CD4-positive, CD25-positive, alpha-beta regulatory T cell (primary cell): ENCODE measurements around the gene GANC. TPM values are rescaled to one million over a fixed set of nuclear protein-coding genes. Genes with fewer than 3 reads are reported as not detected.

ENCODE experiments used
- ATAC-seq, 2 donors: fragments of 150-1000 bp; cut with Tn5 transposase; one replicate each; pipeline ENCODE4 v1.10.0; 2021; ENCODE audit warnings: low read depth in 2 of 2, moderate number of reproducible peaks in 2 of 2, moderate library complexity in 1 of 2
- DNase-seq, 3 donors: peaks; one replicate each; pipeline versions ENCODE4 v3.0.0 to v3.0.0-alpha.2; 2012 to 2022; ENCODE audit warnings: mixed read lengths in 1 of 3
- H3K27ac ChIP-seq: one replicate; pipeline ENCODE4 v1.7.0; 2013; ENCODE audit warnings: mild to moderate bottlenecking, low read length; ENCODE audit not compliant: insufficient read depth, poor library complexity, severe bottlenecking
- H3K27me3 ChIP-seq: one replicate; pipeline ENCODE4 v1.7.0; 2013; ENCODE audit warnings: low read length; ENCODE audit not compliant: control insufficient read depth, insufficient read depth
- H3K36me3 ChIP-seq: one replicate; pipeline ENCODE4 v1.7.0; 2013; ENCODE audit warnings: mild to moderate bottlenecking, low read length, moderate library complexity; ENCODE audit not compliant: control insufficient read depth, insufficient read depth
- H3K4me1 ChIP-seq: 2 replicates; pipeline ENCODE4 v1.7.0; 2013; ENCODE audit warnings: mild to moderate bottlenecking, low read length; ENCODE audit not compliant: insufficient read depth, control insufficient read depth, poor library complexity, severe bottlenecking
- H3K4me3 ChIP-seq: one replicate; pipeline ENCODE4 v1.7.0; 2013; ENCODE audit warnings: low read depth, mild to moderate bottlenecking, low read length, moderate library complexity
- H3K9me3 ChIP-seq, 2 experiments: 1 replicate in 1 of 2; 2 replicates in 1 of 2; pipeline ENCODE4 v1.7.0; 2013; ENCODE audit warnings: low read length in 2 of 2, mild to moderate bottlenecking in 1 of 2, moderate library complexity in 1 of 2; ENCODE audit not compliant: control insufficient read depth in 2 of 2
- H3K27ac Mint-ChIP-seq, 3 donors: one replicate each; pipeline ENCODE4 v1.8.0; 2020 to 2022; ENCODE audit warnings: mild to moderate bottlenecking in 3 of 3, mixed read lengths in 3 of 3, moderate library complexity in 2 of 3
- H3K27me3 Mint-ChIP-seq: one replicate; pipeline ENCODE4 v1.8.0; 2022; ENCODE audit warnings: mild to moderate bottlenecking, mixed read lengths
- H3K36me3 Mint-ChIP-seq: one replicate; pipeline ENCODE4 v1.8.0; 2020; ENCODE audit warnings: mixed read lengths
- H3K4me1 Mint-ChIP-seq, 4 donors: one replicate each; pipeline ENCODE4 v1.8.0; 2020 to 2022; ENCODE audit warnings: mixed read lengths in 4 of 4, mild to moderate bottlenecking in 1 of 4
- H3K4me3 Mint-ChIP-seq, 4 donors: one replicate each; pipeline ENCODE4 v1.8.0; 2020 to 2022; ENCODE audit warnings: mild to moderate bottlenecking in 4 of 4, mixed read lengths in 4 of 4, moderate library complexity in 3 of 4
- H3K9me3 Mint-ChIP-seq, 7 donors: one replicate each; pipeline ENCODE4 v1.8.0; 2020 to 2022; ENCODE audit warnings: mixed read lengths in 7 of 7, mild to moderate bottlenecking in 3 of 7, moderate library complexity in 2 of 7
- polyA plus RNA-seq, 4 donors: library from polyadenylated mRNA; unstranded; fragments of 300-500 nt; fragmentation: Illumina TruSeq; gene quantifications; one replicate each; pipeline ENCODE4 v1.2.3, GENCODE V29; 2021
- total RNA-seq: library from RNA; stranded (reverse); gene quantifications from one replicate; pipeline ENCODE4 v1.2.3, GENCODE V29; 2022

GANC gene
- total and polyA plus RNA-seq, 5 donors from 2014 or later, result 10.2 to 33.8 (median 14.5) TPM

DNA sequence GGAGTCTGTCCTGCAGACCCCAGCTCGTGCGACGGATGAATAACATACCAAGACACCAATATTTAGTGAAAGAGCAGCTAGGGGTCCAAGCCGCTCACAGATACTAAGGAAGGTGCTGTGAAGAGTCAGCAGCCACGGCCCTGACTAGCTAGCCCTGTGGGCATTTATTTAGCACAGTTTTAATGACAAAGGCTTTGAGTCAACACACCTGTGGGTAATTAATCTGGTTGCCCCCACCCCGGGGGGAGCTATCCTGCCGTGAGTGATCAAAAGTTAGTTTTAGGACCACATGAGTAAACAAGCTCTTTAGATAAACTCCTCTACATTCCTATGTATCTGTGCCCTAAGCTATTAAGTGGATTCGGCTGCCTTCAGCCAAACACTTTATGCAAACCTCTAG lies 105.0 kb downstream of the GANC start:
- H3K9me3 ChIP-seq, result no peaks in the 10 kb centered on the region
- Mint-ChIP-seq H3K4me3 (no peak overlapping the region), H3K9me3 (peaks cover 0 to 13% (median 2%) of the 10 kb centered on the region in 7 donors), H3K27me3 (no peaks in the 10 kb centered on the region), H3K36me3 (peaks cover 4% of the 10 kb centered on the region), H3K4me1 (no peaks in the 10 kb centered on the region), H3K27ac (no peak overlapping the region)
- H3K27ac ChIP-seq, result no peak overlapping the region
- ATAC-seq (no peak), DNase-seq (no peak)
- no peaks in the 10 kb centered on the region for H3K4me1 ChIP-seq
- no peak overlapping the region for H3K4me3 ChIP-seq
- H3K27me3 ChIP-seq, result no peaks in the 10 kb centered on the region
- H3K36me3 ChIP-seq, result no peaks in the 10 kb centered on the region

DNA sequence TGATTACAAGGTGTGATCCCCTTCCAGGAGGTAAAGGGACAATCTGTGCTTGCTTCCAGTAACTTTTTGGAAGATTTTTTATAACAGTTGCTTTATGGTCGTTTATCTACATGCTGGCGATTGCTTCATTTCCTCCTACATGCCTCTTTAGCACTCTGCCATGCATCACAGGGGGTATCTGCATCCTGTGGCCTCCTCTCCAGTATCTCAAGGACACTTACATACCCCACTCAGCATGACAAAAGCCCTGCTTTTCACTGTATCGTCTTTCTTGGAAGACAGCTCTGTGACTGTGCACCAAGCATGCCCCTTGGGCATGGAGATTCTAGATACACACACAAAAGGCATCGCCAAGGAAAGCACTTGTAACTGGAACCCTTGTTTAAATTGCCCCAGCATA lies 111.6 kb downstream of the GANC start:
- ATAC-seq (no peak), DNase-seq (no peak)
- H3K36me3 Mint-ChIP-seq, result peaks cover 16% of the 10 kb centered on the region
- no peaks in the 10 kb centered on the region for H3K9me3 Mint-ChIP-seq
- no peaks in the 10 kb centered on the region for H3K36me3 ChIP-seq
- no peaks in the 10 kb centered on the region for H3K27me3 ChIP-seq
- no peaks in the 10 kb centered on the region for H3K4me1 Mint-ChIP-seq
- no peaks in the 10 kb centered on the region for H3K9me3 ChIP-seq
- no peak overlapping the region for H3K27ac ChIP-seq
- no peaks in the 10 kb centered on the region for H3K27me3 Mint-ChIP-seq
- no peak overlapping the region for H3K27ac Mint-ChIP-seq
- H3K4me3 ChIP-seq, result no peak overlapping the region
- H3K4me3 Mint-ChIP-seq, result no peak overlapping the region
- H3K4me1 ChIP-seq, result no peaks in the 10 kb centered on the region

DNA sequence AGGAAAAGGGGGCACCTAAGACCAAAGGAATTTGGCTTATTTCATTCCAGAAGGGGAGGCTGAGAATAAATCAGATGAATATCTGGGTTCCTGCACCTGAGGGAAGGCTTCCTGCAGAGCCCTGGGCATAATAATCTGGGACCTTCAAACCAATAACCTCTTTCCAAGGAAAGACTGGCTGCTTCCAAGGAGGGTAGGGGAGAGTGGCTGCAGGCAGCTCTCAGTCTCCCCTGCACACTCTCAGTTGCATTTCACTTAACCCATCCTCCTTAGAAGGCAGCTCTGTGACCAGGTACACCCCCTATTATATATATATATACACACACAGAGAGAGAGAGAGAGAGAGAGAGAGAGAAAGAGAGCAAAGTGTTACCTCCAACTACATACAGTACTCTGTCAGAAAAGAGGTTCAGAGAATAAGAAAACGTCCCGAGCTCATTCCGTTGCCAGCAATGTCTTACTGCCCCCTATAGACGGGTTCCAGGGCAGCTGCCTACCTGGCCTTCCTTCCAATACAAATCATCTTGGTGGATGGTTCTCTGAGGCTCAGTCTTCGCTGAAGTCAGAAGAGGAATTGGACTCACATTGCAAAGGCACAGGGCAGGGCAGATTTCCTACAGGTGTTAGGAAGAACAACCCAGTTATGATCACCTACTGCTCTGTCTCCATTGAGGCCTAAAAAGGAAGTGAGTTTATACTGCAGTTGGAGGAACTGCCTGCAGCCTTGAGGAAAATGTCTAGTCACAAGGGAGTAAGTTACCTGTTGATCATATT lies 112.4 kb downstream of the GANC start:
- peak overlapping the region in 1 of 3 donors; percentile 23 for H3K27ac Mint-ChIP-seq
- peaks cover 20% of the 10 kb centered on the region for H3K36me3 Mint-ChIP-seq
- H3K9me3 Mint-ChIP-seq, result no peaks in the 10 kb centered on the region

DNA sequence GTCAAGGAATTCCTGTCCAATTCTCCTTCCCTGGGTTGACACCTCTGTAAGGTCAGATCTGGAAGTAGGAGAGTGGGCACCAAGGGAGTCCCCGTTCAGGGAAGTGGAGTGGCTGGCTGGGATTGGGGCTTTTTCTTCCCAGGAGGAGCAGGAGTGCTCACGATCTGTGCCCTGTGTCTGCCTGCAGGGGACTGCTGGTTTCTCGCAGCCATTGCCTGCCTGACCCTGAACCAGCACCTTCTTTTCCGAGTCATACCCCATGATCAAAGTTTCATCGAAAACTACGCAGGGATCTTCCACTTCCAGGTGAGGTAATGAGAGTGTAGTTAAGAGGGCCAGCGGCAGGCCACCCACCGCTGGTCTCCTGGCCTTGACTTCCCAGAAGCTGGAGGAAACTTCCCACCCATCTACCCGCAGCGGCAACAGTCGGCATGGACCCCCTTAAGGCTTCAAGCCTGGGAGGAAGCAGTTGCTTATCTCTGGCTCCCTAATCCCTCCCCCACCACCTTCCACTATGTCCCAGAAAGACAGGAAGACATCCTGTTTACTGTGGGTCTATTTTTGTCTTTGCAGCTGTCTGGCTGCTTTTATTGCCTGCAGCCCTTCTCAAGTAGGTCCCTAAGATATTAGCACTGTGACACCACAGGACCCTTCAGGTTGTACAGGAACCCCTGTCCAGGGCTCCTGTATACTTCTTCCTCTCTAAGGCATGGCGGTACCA lies 113.1 kb downstream of the GANC start:
- ATAC-seq, result no peak
- Histone ChIP-seq H3K27me3 (no peaks in the 10 kb centered on the region), H3K4me1 (no peaks in the 10 kb centered on the region), H3K36me3 (no peaks in the 10 kb centered on the region), H3K9me3 (no peaks in the 10 kb centered on the region), H3K4me3 (no peak overlapping the region), H3K27ac (no peak overlapping the region)
- peaks cover 20% of the 10 kb centered on the region for H3K36me3 Mint-ChIP-seq
- no peaks in the 10 kb centered on the region for H3K27me3 Mint-ChIP-seq
- no peaks in the 10 kb centered on the region for H3K4me1 Mint-ChIP-seq
- no peak overlapping the region for H3K4me3 Mint-ChIP-seq
- H3K9me3 Mint-ChIP-seq, result no peaks in the 10 kb centered on the region
- H3K27ac Mint-ChIP-seq, result no peak overlapping the region
- no peak for DNase-seq

More for the DNA sequence above, 112.4 kb downstream of the GANC start:
- Histone ChIP-seq H3K27me3 (no peaks in the 10 kb centered on the region), H3K27ac (no peak overlapping the region), H3K9me3 (no peaks in the 10 kb centered on the region), H3K4me1 (no peaks in the 10 kb centered on the region), H3K36me3 (no peaks in the 10 kb centered on the region), H3K4me3 (no peak overlapping the region)
- Mint-ChIP-seq H3K4me3 (no peak overlapping the region), H3K4me1 (no peaks in the 10 kb centered on the region), H3K27me3 (no peaks in the 10 kb centered on the region)
- peak in 1 of 3 donors; percentile 60 for DNase-seq
- no peak for ATAC-seq

DNA sequence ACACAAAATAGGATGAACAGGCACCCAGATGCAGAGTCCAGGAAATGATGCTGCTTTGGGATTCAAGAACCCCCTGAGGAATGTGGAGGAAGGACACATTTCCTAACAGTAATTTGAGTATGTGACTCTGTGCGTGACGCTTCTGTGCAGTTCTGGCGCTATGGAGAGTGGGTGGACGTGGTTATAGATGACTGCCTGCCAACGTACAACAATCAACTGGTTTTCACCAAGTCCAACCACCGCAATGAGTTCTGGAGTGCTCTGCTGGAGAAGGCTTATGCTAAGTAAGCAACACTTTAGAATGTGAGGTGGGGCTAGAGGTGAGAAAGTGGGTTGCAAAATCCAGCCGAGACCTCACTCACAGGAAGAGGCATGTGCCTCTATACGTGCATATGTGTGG lies 114.6 kb downstream of the GANC start:
- H3K4me3 ChIP-seq, result no peak overlapping the region
- Mint-ChIP-seq H3K27ac (no peak overlapping the region), H3K4me3 (no peak overlapping the region), H3K27me3 (no peaks in the 10 kb centered on the region), H3K4me1 (no peaks in the 10 kb centered on the region), H3K9me3 (no peaks in the 10 kb centered on the region), H3K36me3 (peaks cover 20% of the 10 kb centered on the region)
- DNase-seq, result no peak
- no peaks in the 10 kb centered on the region for H3K36me3 ChIP-seq
- no peak overlapping the region for H3K27ac ChIP-seq
- H3K27me3 ChIP-seq, result no peaks in the 10 kb centered on the region
- no peaks in the 10 kb centered on the region for H3K9me3 ChIP-seq
- no peaks in the 10 kb centered on the region for H3K4me1 ChIP-seq
- no peak for ATAC-seq

DNA sequence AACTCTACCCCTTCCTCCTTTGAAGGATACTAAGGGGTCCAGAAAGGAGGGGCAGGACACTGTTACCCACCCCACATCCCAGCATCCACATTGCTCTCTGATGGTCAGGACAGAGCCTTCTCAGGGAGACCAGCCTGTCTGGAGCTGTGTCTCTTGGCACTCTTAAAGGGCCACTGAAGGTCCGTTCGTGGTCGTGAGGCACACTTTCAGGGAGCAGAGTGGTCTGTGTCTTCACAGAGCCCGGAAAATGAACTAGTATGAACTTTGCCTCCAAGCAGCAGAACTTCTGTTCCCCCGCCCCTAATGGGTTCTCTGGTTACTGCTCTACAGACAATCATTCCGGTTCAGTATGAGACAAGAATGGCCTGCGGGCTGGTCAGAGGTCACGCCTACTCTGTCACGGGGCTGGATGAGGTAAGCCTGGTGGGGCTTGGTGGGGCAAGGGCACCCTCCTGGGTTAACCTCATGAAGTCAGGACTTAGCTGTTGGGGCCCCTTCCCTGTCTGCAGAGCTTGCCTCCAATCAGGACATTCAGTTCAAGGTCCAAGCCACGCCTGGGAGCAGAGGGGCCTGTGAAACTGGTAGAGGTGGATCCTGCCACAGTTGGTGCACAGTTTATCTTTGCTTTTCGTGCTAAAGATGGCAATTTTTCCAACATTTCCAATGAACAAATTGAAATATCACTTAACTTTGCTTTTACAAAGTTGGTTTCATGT lies 119.5 kb downstream of the GANC start:
- Histone ChIP-seq H3K36me3 (no peaks in the 10 kb centered on the region), H3K27ac (no peak overlapping the region), H3K4me1 (no peaks in the 10 kb centered on the region), H3K27me3 (no peaks in the 10 kb centered on the region), H3K9me3 (no peaks in the 10 kb centered on the region), H3K4me3 (no peak overlapping the region)
- H3K4me1 Mint-ChIP-seq, result no peaks in the 10 kb centered on the region
- no peak overlapping the region for H3K27ac Mint-ChIP-seq
- no peaks in the 10 kb centered on the region for H3K27me3 Mint-ChIP-seq
- H3K36me3 Mint-ChIP-seq, result peaks cover 7% of the 10 kb centered on the region
- DNase-seq (no peak), ATAC-seq (no peak)
- no peaks in the 10 kb centered on the region for H3K9me3 Mint-ChIP-seq
- no peak overlapping the region for H3K4me3 Mint-ChIP-seq

DNA sequence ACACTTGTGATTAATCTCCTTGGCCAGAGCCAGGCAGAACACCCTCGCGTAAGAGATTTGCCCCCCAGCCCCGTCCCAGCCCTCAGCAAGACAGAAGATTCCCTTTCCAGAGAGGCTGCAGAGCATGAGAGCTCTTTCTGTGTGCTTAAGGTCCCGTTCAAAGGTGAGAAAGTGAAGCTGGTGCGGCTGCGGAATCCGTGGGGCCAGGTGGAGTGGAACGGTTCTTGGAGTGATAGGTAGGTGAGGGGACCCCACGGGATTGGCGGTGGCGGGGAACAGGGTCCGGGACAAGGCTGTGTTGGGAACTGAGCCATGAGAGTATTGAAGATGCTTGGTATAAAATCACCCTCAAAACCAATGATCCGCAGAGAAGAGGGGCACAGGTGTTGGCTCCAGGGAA lies 121.1 kb downstream of the GANC start:
- ATAC-seq (no peak), DNase-seq (no peak)
- Mint-ChIP-seq H3K4me3 (no peak overlapping the region), H3K27ac (peak overlapping the region in 2 of 3 donors; percentile 52 to 62), H3K4me1 (no peaks in the 10 kb centered on the region), H3K9me3 (no peaks in the 10 kb centered on the region), H3K36me3 (peaks cover 7% of the 10 kb centered on the region), H3K27me3 (no peaks in the 10 kb centered on the region)
- Histone ChIP-seq H3K9me3 (no peaks in the 10 kb centered on the region), H3K4me3 (no peak overlapping the region), H3K27ac (no peak overlapping the region), H3K4me1 (no peaks in the 10 kb centered on the region), H3K36me3 (no peaks in the 10 kb centered on the region), H3K27me3 (no peaks in the 10 kb centered on the region)
